Mesenchymal stem cell (in vitro differentiated cells and primary cell): Measurements from ENCODE around the gene MCRIP2. TPM values are rescaled to one million over a fixed set of nuclear protein-coding genes. Genes with fewer than 3 reads are reported as not detected.

Source experiments
- DNase-seq: peaks from one replicate; pipeline ENCODE4 v3.0.0-alpha.2; 2013
- H2AFZ ChIP-seq: one replicate; pipeline ENCODE4 v1.6.1; 2013; ENCODE audit warnings: low read depth, mild to moderate bottlenecking, control low read depth, inconsistent platforms, low read length, moderate library complexity
- H2AK5ac ChIP-seq: 2 replicates; pipeline ENCODE4 v1.6.1; 2013; ENCODE audit warnings: low read length, moderate library complexity, mild to moderate bottlenecking, inconsistent platforms; ENCODE audit not compliant: severe bottlenecking
- H2BK120ac ChIP-seq: one replicate; pipeline ENCODE4 v1.6.1; 2013; ENCODE audit warnings: low read depth, mild to moderate bottlenecking, inconsistent platforms, low read length, moderate library complexity
- H2BK12ac ChIP-seq, 2 experiments: one replicate each; pipeline ENCODE4 v1.6.1; 2013; ENCODE audit warnings: inconsistent platforms in 2 of 2, low read length in 2 of 2, mild to moderate bottlenecking in 2 of 2, moderate library complexity in 2 of 2, control low read depth in 1 of 2
- H2BK15ac ChIP-seq: one replicate; pipeline ENCODE4 v1.6.1; 2013; ENCODE audit warnings: mild to moderate bottlenecking, low read depth, inconsistent platforms; ENCODE audit not compliant: poor library complexity, severe bottlenecking
- H2BK5ac ChIP-seq: 2 replicates; pipeline ENCODE4 v1.6.1; 2013; ENCODE audit warnings: low read depth, mild to moderate bottlenecking, low read length, control low read depth, inconsistent platforms; ENCODE audit not compliant: poor library complexity, severe bottlenecking
- H3K14ac ChIP-seq, 2 experiments: one replicate each; pipeline ENCODE4 v1.6.1; 2013; ENCODE audit warnings: inconsistent platforms in 2 of 2, low read length in 2 of 2, control low read depth in 1 of 2, mild to moderate bottlenecking in 1 of 2, moderate library complexity in 1 of 2
- H3K18ac ChIP-seq, 2 experiments: one replicate each; pipeline ENCODE4 v1.6.1; 2013; ENCODE audit warnings: inconsistent platforms in 2 of 2, low read length in 2 of 2, control low read depth in 1 of 2, low read depth in 1 of 2, mild to moderate bottlenecking in 1 of 2
- H3K23ac ChIP-seq, 2 experiments: one replicate each; pipeline ENCODE4 v1.6.1; 2013; ENCODE audit warnings: inconsistent platforms in 2 of 2, low read length in 2 of 2, mild to moderate bottlenecking in 2 of 2, moderate library complexity in 2 of 2, control low read depth in 1 of 2
- H3K27ac ChIP-seq: 2 replicates; pipeline ENCODE4 v1.5.1; 2013; ENCODE audit warnings: mild to moderate bottlenecking, moderate library complexity, low read length, control low read depth, inconsistent platforms; ENCODE audit not compliant: poor library complexity, severe bottlenecking
- H3K27me3 ChIP-seq, 2 experiments: 2 replicates each; pipeline versions ENCODE4 v1.6.1 to v1.7.0; 2013; ENCODE audit warnings: low read length in 2 of 2, mild to moderate bottlenecking in 2 of 2, moderate library complexity in 2 of 2, control low read depth in 1 of 2, inconsistent platforms in 1 of 2; ENCODE audit not compliant: control insufficient read depth in 1 of 2, insufficient read depth in 1 of 2
- H3K36me3 ChIP-seq, 2 experiments: 2 replicates each; pipeline versions ENCODE4 v1.6.1 to v1.7.0; 2013; ENCODE audit warnings: low read length in 2 of 2, control low read depth in 1 of 2, inconsistent platforms in 1 of 2, low read depth in 1 of 2, mild to moderate bottlenecking in 1 of 2; ENCODE audit not compliant: insufficient read depth in 2 of 2, control insufficient read depth in 1 of 2
- H3K4ac ChIP-seq, 2 experiments: one replicate each; pipeline ENCODE4 v1.6.1; 2013; ENCODE audit warnings: inconsistent platforms in 2 of 2, low read length in 2 of 2, mild to moderate bottlenecking in 2 of 2, moderate library complexity in 2 of 2, control low read depth in 1 of 2, low read depth in 1 of 2
- H3K4me1 ChIP-seq: 2 replicates; pipeline ENCODE4 v1.6.1; 2013; ENCODE audit warnings: low read depth, low read length, control low read depth; ENCODE audit not compliant: control insufficient read depth, insufficient read depth
- H3K4me2 ChIP-seq: 2 replicates; pipeline ENCODE4 v1.6.1; 2013; ENCODE audit warnings: low read length, mild to moderate bottlenecking, inconsistent platforms; ENCODE audit not compliant: poor library complexity, severe bottlenecking
- H3K4me3 ChIP-seq, 2 experiments: 2 replicates each; pipeline versions ENCODE4 v1.5.1 to v1.7.0; 2013; ENCODE audit warnings: low read length in 2 of 2, mild to moderate bottlenecking in 2 of 2, control low read depth in 1 of 2, low read depth in 1 of 2; ENCODE audit not compliant: insufficient read depth in 1 of 2
- H3K79me1 ChIP-seq: replicated peaks from 2 replicates; pipeline ENCODE4 v1.6.1; 2013; ENCODE audit warnings: mild to moderate bottlenecking, control low read depth, low read length, inconsistent platforms; ENCODE audit not compliant: poor library complexity, severe bottlenecking
- H3K9ac ChIP-seq: 2 replicates; pipeline ENCODE4 v1.7.0; 2013; ENCODE audit warnings: mild to moderate bottlenecking, low read length, moderate library complexity
- H3K9me3 ChIP-seq: 2 replicates; pipeline ENCODE4 v1.7.0; 2013; ENCODE audit warnings: mild to moderate bottlenecking, low read length; ENCODE audit not compliant: control insufficient read depth
- H4K8ac ChIP-seq: one replicate; pipeline ENCODE4 v1.6.1; 2013; ENCODE audit warnings: inconsistent platforms, mild to moderate bottlenecking, low read length, moderate library complexity
- H4K91ac ChIP-seq: one replicate; pipeline ENCODE4 v1.6.1; 2013; ENCODE audit warnings: mild to moderate bottlenecking, low read length, inconsistent platforms
- WGBS: methylation state at CpG from one replicate; pipeline ENCODE4 v1.1.7; 2013; ENCODE audit warnings: mixed read lengths; 5-methylcytosine and 5-hydroxymethylcytosine counted together
- polyA plus RNA-seq, 2 experiments: library from polyadenylated mRNA; stranded (reverse); fragments of 200-250 nt; gene quantifications; one replicate each; pipeline ENCODE4 v1.2.3, GENCODE V29; 2013

MCRIP2 gene
- polyA plus RNA-seq (2013, experiment 1 of 2) = 27.2 TPM
- polyA plus RNA-seq (2013, experiment 2 of 2) = 29.7 TPM

GRCh38 chr16:641326-642188 is at the start of gene MCRIP2:
TSS of gene MCRIP2 (plus strand) at chr16:641828. CDS start at chr16:641992, 164 bp downstream.
- 2% methylated on average over 61 of the region's 81 CpGs for WGBS
- peak within 1 kb of the TSS; percentile 71 to 83 for H3K4me3 ChIP-seq
- peak within 1 kb of the TSS; percentile 18 to 84 for H2BK12ac ChIP-seq
- no peak within 1 kb of the TSS for H3K27ac ChIP-seq
- peak within 1 kb of the TSS; percentile 83 to 87 for H3K4ac ChIP-seq
- DNase-seq = peak; percentile 69
- peak within 1 kb of the TSS; percentile 99 for H3K4me2 ChIP-seq
- no peaks in the 10 kb centered on the region for H3K27me3 ChIP-seq
- H3K9ac ChIP-seq = peak within 1 kb of the TSS; percentile 89
- H3K36me3 ChIP-seq = peaks cover 0 to 14% of the 10 kb centered on the region in 2 experiments
- H3K14ac ChIP-seq = peak within 1 kb of the TSS; percentile 90 to 99
- peak within 1 kb of the TSS; percentile 70 for H4K91ac ChIP-seq
- H2BK120ac ChIP-seq = peak within 1 kb of the TSS; percentile 94
- H2BK5ac ChIP-seq = peak within 1 kb of the TSS; percentile 49
- H3K9me3 ChIP-seq = no peaks in the 10 kb centered on the region
- H3K4me1 ChIP-seq = peaks cover 49% of the 10 kb centered on the region
- H4K8ac ChIP-seq = peak within 1 kb of the TSS; percentile 99
- peak within 1 kb of the TSS; percentile 88 to 98 for H3K18ac ChIP-seq
- H2AFZ ChIP-seq = peak within 1 kb of the TSS; percentile 70
- H3K79me1 ChIP-seq = peaks cover 27% of the 10 kb centered on the region
- H2BK15ac ChIP-seq = peak within 1 kb of the TSS; percentile 90
- H2AK5ac ChIP-seq = no peak within 1 kb of the TSS
- peak within 1 kb of the TSS in 1 of 2 experiments; percentile 83 for H3K23ac ChIP-seq

- Histone ChIP-seq H2BK5ac (no peak overlapping the region), H2AK5ac (no peak overlapping the region), H3K4me3 (no peak overlapping the region), H2BK12ac (no peak overlapping the region), H3K27me3 (no peaks in the 10 kb centered on the region), H3K4ac (no peak overlapping the region), H3K4me1 (peaks cover 51% of the 10 kb centered on the region), H3K27ac (no peak overlapping the region), H2BK120ac (no peak overlapping the region), H3K14ac (no peak overlapping the region), H4K91ac (peak overlapping the region; percentile 19), H2BK15ac (no peak overlapping the region), H2AFZ (no peak overlapping the region), H4K8ac (no peak overlapping the region), H3K36me3 (peaks cover 0 to 28% of the 10 kb centered on the region in 2 experiments), H3K4me2 (no peak overlapping the region), H3K9ac (no peak overlapping the region), H3K23ac (no peak overlapping the region), H3K18ac (no peak overlapping the region), H3K9me3 (no peaks in the 10 kb centered on the region), H3K79me1 (peaks cover 49% of the 10 kb centered on the region)
- 95% methylated on average over 15 of the region's 15 CpGs for WGBS
- DNase-seq = no peak
Measured at GRCh38 chr16:591892-592517, 49.6 kb upstream of the MCRIP2 start.

GRCh38 chr16:592518-593306 is 48.9 kb upstream of the MCRIP2 start:
- WGBS = 92% methylated on average over 24 of the region's 24 CpGs
- Histone ChIP-seq H4K91ac (peak overlapping the region; percentile 19), H2BK15ac (no peak overlapping the region), H3K4me2 (no peak overlapping the region), H2BK120ac (no peak overlapping the region), H3K14ac (no peak overlapping the region), H3K4me3 (no peak overlapping the region), H2BK5ac (no peak overlapping the region), H3K4ac (no peak overlapping the region), H3K4me1 (peaks cover 45% of the 10 kb centered on the region), H3K9ac (no peak overlapping the region), H2AFZ (no peak overlapping the region), H3K18ac (no peak overlapping the region), H3K9me3 (no peaks in the 10 kb centered on the region), H4K8ac (no peak overlapping the region), H3K79me1 (peaks cover 51% of the 10 kb centered on the region), H2BK12ac (no peak overlapping the region), H3K23ac (no peak overlapping the region), H2AK5ac (no peak overlapping the region), H3K27me3 (no peaks in the 10 kb centered on the region), H3K27ac (no peak overlapping the region), H3K36me3 (peaks cover 0 to 29% of the 10 kb centered on the region in 2 experiments)
- DNase-seq = peak; percentile 61
